Pancreas (tissue), 10 donors: ENCODE measurements around the gene ZDHHC14. TPM values are rescaled to one million over a fixed set of nuclear protein-coding genes. Genes with fewer than 3 reads are reported as not detected.

Experiments
- ATAC-seq, 4 donors: fragments of 200-7000 bp; cut with Tn5 transposase; one replicate each; pipeline versions ENCODE4 v1.8.0 to v1.9.1; 2020; ENCODE audit warnings: mild to moderate bottlenecking in 4 of 4, moderate library complexity in 4 of 4
- DNase-seq, 6 donors: peaks; one replicate each; pipeline ENCODE4 v3.0.0-alpha.2; 2020
- FAIRE-seq: peaks from 2 replicates; lab custom pipeline; 2012; peaks lifted over from hg19 to GRCh38; lab: Jason Lieb, UNC
- H3K27ac ChIP-seq, 4 donors: fragments of 200-600 bp; sonication (generic); 1 replicate in 3 of 4; 2 replicates in 1 of 4; pipeline versions ENCODE4 v1.5.0 to v1.8.0; 2020
- H3K27me3 ChIP-seq, 4 donors: fragments of 200-600 bp; one replicate each; pipeline ENCODE4 v1.8.0; 2021
- H3K36me3 ChIP-seq, 3 donors: fragments of 200-600 bp; sonication (generic) in 1 of 3; one replicate each; pipeline versions ENCODE4 v1.5.0 to v1.8.0; 2020 to 2021
- H3K4me1 ChIP-seq, 3 donors: fragments of 200-600 bp; one replicate each; pipeline ENCODE4 v1.8.0; 2021
- H3K4me3 ChIP-seq, 4 donors: fragments of 200-600 bp; sonication (generic) in 2 of 4; one replicate each; pipeline versions ENCODE4 v1.5.0 to v1.8.0; 2020 to 2021
- H3K9me3 ChIP-seq, 4 donors: fragments of 200-600 bp; one replicate each; pipeline ENCODE4 v1.8.0; 2021
- WGBS, 2 donors: extraction: QIAGEN DNeasy Blood & Tissue Kit; methylation state at CpG; one replicate each; pipeline ENCODE4 v1.1.7; 2013; 5-methylcytosine and 5-hydroxymethylcytosine counted together
- intact Hi-C, 3 donors: fragments of 100-400 bp; cut with DNase I; formaldehyde crosslinking; loops; one replicate each; pipeline versions ENCODE4 v1.11.1 to v1.14.2; 2022
- polyA plus RNA-seq, 2 donors: library from polyadenylated mRNA; stranded (reverse); fragments of 200-250 nt; gene quantifications; one replicate each; pipeline ENCODE4 v1.2.3, GENCODE V29; 2013
- total RNA-seq, 6 donors: library from RNA; stranded (reverse); fragmentation: NEBNext Ultra II Directional in 4 of 6; extraction: Animal tissue kit (Norgen Biotek cat#: 25700) in 4 of 6; gene quantifications; one replicate each; pipeline versions ENCODE4 v1.2.1 to v1.2.4, GENCODE V29; 2021 to 2023
- TF ChIP-seq, protein P1 (sequence below), 4 donors: fragments of 200-600 bp; sonication (generic) in 3 of 4; IDR thresholded peaks; one replicate each; pipeline versions ENCODE4 v1.5.0 to v1.8.0; 2021; ENCODE audit warnings: antibody characterized with exemption in 4 of 4
- donor health status: healthy with polysubstance abuse.
- donor health status: DM: no; HTN: no; CAD: no; lungs with moderate emphysema.
- donor health status: DM: no; HTN: no; CAD: no.
- donor health status: control.
- donor health status: control.
- donor health status: Bipolar disorder and iron deficiency.
- donor health status: DM: yes; HTN: yes; CAD: no.
- donor health status: DM: no; HTN: no; CAD: no.
- donor health status: DM: no; HTN: no; CAD: no.
- donor health status: DM: yes; HTN: yes; CAD: no.

Gene ZDHHC14
- total and polyA plus RNA-seq, 8 donors, result 3.1 to 9.9 (median 4.5) TPM

DNA sequence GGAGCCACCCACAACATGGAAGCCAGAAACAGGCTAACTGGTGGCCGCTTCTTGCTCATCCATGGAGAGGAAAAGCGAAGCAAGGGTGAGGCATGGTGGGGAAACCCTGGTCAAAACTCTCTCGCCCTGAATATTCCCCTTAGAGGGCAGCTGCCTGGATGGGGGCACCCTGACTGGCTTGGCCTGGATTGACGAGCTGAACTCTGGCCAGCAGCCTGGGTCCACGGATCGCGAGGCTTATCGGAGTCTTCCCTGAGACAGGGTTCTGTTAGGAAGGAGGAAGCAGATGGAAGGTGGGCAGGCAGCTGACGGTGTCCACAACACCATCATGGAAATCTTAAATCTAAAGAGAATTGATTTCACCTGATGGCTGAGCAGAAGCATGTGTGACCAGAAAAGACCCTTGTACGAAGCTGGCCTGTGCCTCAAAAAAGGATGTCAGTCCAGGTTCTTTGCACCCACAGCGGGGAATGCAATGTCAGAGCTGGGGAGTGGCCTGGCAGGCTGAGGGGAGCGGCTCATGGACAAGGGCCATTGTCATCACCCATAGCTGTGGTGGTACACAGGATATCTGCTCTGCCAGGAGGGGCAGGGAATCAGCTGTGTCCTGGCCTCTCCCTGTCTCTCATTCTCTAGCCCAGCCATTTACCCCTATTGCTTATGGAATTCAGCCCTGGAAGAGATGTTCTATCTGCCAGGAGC, 332.6 kb downstream of the ZDHHC14 start:
- 90 to 91% methylated on average over 12 of the region's 12 CpGs for WGBS, 2 donors
- Histone ChIP-seq H3K9me3 (no peaks in the 10 kb centered on the region), H3K4me1 (no peaks in the 10 kb centered on the region), H3K27me3 (no peaks in the 10 kb centered on the region), H3K27ac (no peak overlapping the region), H3K4me3 (no peak overlapping the region), H3K36me3 (no peaks in the 10 kb centered on the region)
- DNase-seq (no peak), ATAC-seq (no peak), FAIRE-seq (no peak)
- TF ChIP-seq, protein P1, sequence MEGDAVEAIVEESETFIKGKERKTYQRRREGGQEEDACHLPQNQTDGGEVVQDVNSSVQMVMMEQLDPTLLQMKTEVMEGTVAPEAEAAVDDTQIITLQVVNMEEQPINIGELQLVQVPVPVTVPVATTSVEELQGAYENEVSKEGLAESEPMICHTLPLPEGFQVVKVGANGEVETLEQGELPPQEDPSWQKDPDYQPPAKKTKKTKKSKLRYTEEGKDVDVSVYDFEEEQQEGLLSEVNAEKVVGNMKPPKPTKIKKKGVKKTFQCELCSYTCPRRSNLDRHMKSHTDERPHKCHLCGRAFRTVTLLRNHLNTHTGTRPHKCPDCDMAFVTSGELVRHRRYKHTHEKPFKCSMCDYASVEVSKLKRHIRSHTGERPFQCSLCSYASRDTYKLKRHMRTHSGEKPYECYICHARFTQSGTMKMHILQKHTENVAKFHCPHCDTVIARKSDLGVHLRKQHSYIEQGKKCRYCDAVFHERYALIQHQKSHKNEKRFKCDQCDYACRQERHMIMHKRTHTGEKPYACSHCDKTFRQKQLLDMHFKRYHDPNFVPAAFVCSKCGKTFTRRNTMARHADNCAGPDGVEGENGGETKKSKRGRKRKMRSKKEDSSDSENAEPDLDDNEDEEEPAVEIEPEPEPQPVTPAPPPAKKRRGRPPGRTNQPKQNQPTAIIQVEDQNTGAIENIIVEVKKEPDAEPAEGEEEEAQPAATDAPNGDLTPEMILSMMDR (IDR thresholded peaks at IDR 0.05), result no peak
- intact Hi-C loops, result no loop called here

DNA sequence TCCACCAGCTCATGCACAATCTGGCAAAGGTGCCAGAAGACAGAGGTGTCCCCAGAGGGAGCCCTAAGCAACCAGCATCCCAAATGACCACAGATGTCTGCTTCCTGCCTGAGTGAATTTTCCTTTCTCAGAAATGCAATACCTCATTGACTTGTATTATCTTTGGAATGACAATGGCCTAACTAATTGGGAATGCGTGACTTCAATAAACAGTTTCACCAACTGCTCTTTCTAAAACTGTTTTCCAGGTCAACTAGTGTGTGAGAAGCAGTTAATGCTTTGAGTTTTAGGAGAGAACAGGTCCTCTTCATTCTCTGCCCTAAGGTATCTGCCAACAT, 333.1 kb downstream of the ZDHHC14 start:
- no peak for FAIRE-seq
- no peak for ATAC-seq
- Histone ChIP-seq H3K9me3 (no peaks in the 10 kb centered on the region), H3K4me1 (no peaks in the 10 kb centered on the region), H3K4me3 (no peak overlapping the region), H3K27me3 (no peaks in the 10 kb centered on the region), H3K36me3 (no peaks in the 10 kb centered on the region), H3K27ac (no peak overlapping the region)
- DNase-seq, result no peak
- 85 to 88% methylated on average over 1 of the region's 1 CpG for WGBS, 2 donors
- TF ChIP-seq, protein P1 (IDR thresholded peaks at IDR 0.05), result no peak
- intact Hi-C loops, result no loop called here

DNA sequence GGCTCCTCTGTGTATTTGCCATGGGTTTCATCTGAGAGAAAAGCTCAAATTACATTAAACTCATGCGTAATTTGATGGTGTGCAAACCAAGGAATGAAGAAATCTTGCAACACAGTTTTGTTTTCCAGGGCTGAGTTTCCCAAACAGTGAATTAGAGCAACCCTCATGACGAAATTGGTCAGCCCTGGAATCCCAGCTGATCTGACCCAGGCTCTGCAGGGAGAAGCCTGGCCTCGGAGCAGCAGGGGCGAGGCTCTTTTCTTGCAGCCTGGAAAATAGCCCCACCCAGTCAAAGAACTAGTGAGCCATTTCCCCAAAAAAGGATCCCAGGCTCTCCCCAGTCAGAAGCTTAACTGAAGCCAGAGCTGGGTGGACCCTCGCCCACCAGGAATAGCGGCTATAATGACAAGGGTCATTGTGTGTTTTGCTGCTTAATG, 334.8 kb downstream of the ZDHHC14 start:
- H3K27me3 ChIP-seq, result no peaks in the 10 kb centered on the region
- ATAC-seq (peak in 3 of 4 donors; percentile 72 to 77 (median 73)), FAIRE-seq (no peak), DNase-seq (peak in 1 of 6 donors; percentile 17)
- no peaks in the 10 kb centered on the region for H3K9me3 ChIP-seq
- H3K36me3 ChIP-seq, result no peaks in the 10 kb centered on the region
- intact Hi-C loops, result no loop called here
- H3K4me3 ChIP-seq, result no peak overlapping the region
- no peaks in the 10 kb centered on the region for H3K4me1 ChIP-seq
- TF ChIP-seq, protein P1 (IDR thresholded peaks at IDR 0.05), result no peak
- 80% methylated on average over 6 of the region's 6 CpGs for WGBS, 2 donors
- H3K27ac ChIP-seq, result no peak overlapping the region

GRCh38 chr6:157716251-157716995, 335.4 kb downstream of the ZDHHC14 start:
- no peaks in the 10 kb centered on the region for H3K27me3 ChIP-seq
- TF ChIP-seq, protein P1 (IDR thresholded peaks at IDR 0.05), result no peak
- H3K9me3 ChIP-seq, result no peaks in the 10 kb centered on the region
- H3K27ac ChIP-seq, result no peak overlapping the region
- DNase-seq (no peak), FAIRE-seq (no peak), ATAC-seq (no peak)
- no peak overlapping the region for H3K4me3 ChIP-seq
- intact Hi-C loops, result no loop called here
- H3K4me1 ChIP-seq, result no peaks in the 10 kb centered on the region
- WGBS, 2 donors, result 63 to 78% methylated on average over 12 of the region's 12 CpGs
- H3K36me3 ChIP-seq, result no peaks in the 10 kb centered on the region

DNA sequence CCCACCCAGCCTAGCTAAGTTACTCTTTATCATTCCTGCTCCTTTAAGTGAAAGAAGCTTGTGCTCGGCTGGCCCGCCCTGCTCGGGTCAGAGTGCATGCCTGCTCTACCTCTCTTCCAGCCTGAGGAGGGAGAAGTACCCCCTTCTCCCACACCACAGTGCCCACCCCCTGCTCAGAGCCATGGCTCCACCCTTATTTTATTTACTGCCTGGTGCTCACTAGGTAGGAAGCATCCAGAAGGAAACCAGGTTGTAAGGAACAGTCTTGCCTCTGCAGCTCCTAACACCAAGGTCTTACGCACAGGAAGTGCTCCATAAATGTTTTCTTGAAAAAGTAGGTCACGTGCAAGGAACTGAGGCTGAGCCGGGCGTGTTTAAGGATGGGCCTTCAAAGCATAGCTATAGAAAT, 336.4 kb downstream of the ZDHHC14 start:
- H3K36me3 ChIP-seq, result no peaks in the 10 kb centered on the region
- TF ChIP-seq, protein P1 (IDR thresholded peaks at IDR 0.05), result no peak
- H3K4me3 ChIP-seq, result no peak overlapping the region
- ATAC-seq (no peak), DNase-seq (no peak), FAIRE-seq (no peak)
- intact Hi-C loops, result no loop called here
- H3K4me1 ChIP-seq, result no peaks in the 10 kb centered on the region
- no peaks in the 10 kb centered on the region for H3K9me3 ChIP-seq
- 80 to 86% methylated on average over 7 of the region's 7 CpGs for WGBS, 2 donors
- H3K27me3 ChIP-seq, result no peaks in the 10 kb centered on the region
- no peak overlapping the region for H3K27ac ChIP-seq
